Smooth muscle cell (in vitro differentiated cells): ENCODE results near the gene OBP2A. TPM values are rescaled to one million over a fixed set of nuclear protein-coding genes. Genes with fewer than 3 reads are reported as not detected.
"Not testable (repeated sequence)": the region's sequence is repeated elsewhere in the genome, so short reads cannot be mapped to it uniquely, and the experiment has no call there.

ENCODE experiments used
- DNase-seq: peaks from one replicate; lab custom pipeline; 2025; ENCODE audit not compliant: unreplicated experiment; lab: John Stamatoyannopoulos, UW
- H2AFZ ChIP-seq: fragments of 200-600 bp; sonication (generic); 2 replicates; pipeline ENCODE4 v1.6.0; 2016; ENCODE audit warnings: antibody characterized with exemption, low read depth, mild to moderate bottlenecking
- H3F3A ChIP-seq: fragments of 200-600 bp; sonication (generic); 2 replicates; pipeline ENCODE4 v1.6.0; 2017; ENCODE audit warnings: antibody characterized with exemption, low read depth
- H3K27ac ChIP-seq: fragments of 200-600 bp; sonication (generic); 2 replicates; pipeline ENCODE4 v1.5.1; 2016; ENCODE audit warnings: low read depth, mild to moderate bottlenecking
- H3K27me3 ChIP-seq: fragments of 200-600 bp; sonication (generic); 2 replicates; pipeline ENCODE4 v1.6.1; 2016; ENCODE audit warnings: low read depth, mild to moderate bottlenecking
- H3K36me3 ChIP-seq: fragments of 200-600 bp; sonication (generic); 2 replicates; pipeline ENCODE4 v1.5.1; 2016; ENCODE audit warnings: low read depth
- H3K4me1 ChIP-seq: fragments of 200-600 bp; sonication (generic); 2 replicates; pipeline ENCODE4 v1.5.1; 2016; ENCODE audit warnings: low read depth
- H3K4me2 ChIP-seq: fragments of 200-600 bp; sonication (generic); 2 replicates; pipeline ENCODE4 v1.6.0; 2016; ENCODE audit warnings: mild to moderate bottlenecking
- H3K4me3 ChIP-seq: fragments of 200-600 bp; sonication (generic); 2 replicates; pipeline ENCODE4 v1.5.1; 2016; ENCODE audit warnings: mild to moderate bottlenecking
- H3K79me2 ChIP-seq: fragments of 200-600 bp; sonication (generic); 2 replicates; pipeline ENCODE4 v1.6.0; 2016; ENCODE audit warnings: low read depth, mild to moderate bottlenecking
- H3K9ac ChIP-seq: fragments of 200-600 bp; sonication (generic); 2 replicates; pipeline ENCODE4 v1.6.0; 2016; ENCODE audit warnings: low read depth
- H3K9me3 ChIP-seq: fragments of 200-600 bp; sonication (generic); replicated peaks from 2 replicates; pipeline ENCODE4 v1.5.1; 2016; ENCODE audit warnings: low read depth
- H4K20me1 ChIP-seq: fragments of 200-600 bp; sonication (generic); 2 replicates; pipeline ENCODE4 v1.6.0; 2016; ENCODE audit warnings: low read depth
- CTCF ChIP-seq: fragments of 200-600 bp; sonication (generic); IDR thresholded peaks from 2 replicates; pipeline ENCODE4 v1.5.1; 2017; ENCODE audit warnings: borderline replicate concordance, mild to moderate bottlenecking, antibody characterized with exemption; ENCODE audit not compliant: insufficient read depth, poor library complexity, severe bottlenecking
- WGBS: methylation state at CpG from one replicate; pipeline ENCODE4 v1.1.7; 2016; ENCODE audit warnings: low lambda C conversion rate; 5-methylcytosine and 5-hydroxymethylcytosine counted together
- polyA plus RNA-seq: library from polyadenylated mRNA; unstranded; fragments of >200 nt; fragmentation: Nextera tagmentation; extraction: Ambion mirVana; gene quantifications from 2 replicates; pipeline ENCODE4 v1.2.1, GENCODE V29; 2016
- total RNA-seq: library from RNA; depleted of rRNA; stranded (reverse); fragments of >200 nt; gene quantifications from 2 replicates; pipeline ENCODE4 v1.2.3, GENCODE V29; 2014

Gene OBP2A, protein sequence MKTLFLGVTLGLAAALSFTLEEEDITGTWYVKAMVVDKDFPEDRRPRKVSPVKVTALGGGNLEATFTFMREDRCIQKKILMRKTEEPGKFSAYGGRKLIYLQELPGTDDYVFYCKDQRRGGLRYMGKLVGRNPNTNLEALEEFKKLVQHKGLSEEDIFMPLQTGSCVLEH
- total RNA-seq (not detected in 2 replicates), polyA plus RNA-seq (0.61 TPM in 1 of 2 replicates, not detected in the other)

DNA sequence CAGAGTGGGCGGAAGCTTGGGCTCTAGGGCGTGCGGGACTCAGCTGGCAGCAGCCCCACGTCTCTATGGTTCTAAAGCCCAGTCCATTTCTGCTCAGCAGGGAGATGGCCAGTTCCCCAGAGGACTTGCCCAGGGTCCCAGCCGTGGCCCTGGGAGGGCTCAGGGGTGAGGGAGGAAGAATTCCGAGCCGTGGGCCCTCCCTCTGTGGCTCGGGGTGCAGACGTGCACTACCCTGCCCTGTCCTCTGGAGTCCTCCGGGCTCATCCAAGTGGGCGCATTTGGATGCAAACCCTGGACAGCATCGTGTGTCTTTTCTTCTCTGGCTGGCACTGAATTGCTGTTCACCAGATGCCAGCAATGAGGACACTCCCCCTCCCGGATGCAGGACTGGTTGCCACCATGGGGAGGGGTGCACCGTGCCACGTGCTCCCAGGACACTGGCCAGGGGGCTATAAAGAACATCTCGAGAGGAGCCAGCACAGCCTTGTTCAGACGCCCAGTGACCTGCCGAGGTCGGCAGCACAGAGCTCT lies at the start of gene OBP2A:
TSS of gene OBP2A (plus strand) at position 481 of the 531 bp plus-strand sequence. CDS start 55 bp downstream, outside the sequence.
- not testable (repeated sequence) for H3F3A ChIP-seq, H3K27me3 ChIP-seq, H3K36me3 ChIP-seq, H3K4me3 ChIP-seq, H2AFZ ChIP-seq, H3K9me3 ChIP-seq, H3K9ac ChIP-seq, H4K20me1 ChIP-seq, H3K79me2 ChIP-seq, H3K4me2 ChIP-seq, DNase-seq, H3K27ac ChIP-seq, H3K4me1 ChIP-seq
- 91% methylated on average over 14 of the region's 19 CpGs for WGBS

DNA sequence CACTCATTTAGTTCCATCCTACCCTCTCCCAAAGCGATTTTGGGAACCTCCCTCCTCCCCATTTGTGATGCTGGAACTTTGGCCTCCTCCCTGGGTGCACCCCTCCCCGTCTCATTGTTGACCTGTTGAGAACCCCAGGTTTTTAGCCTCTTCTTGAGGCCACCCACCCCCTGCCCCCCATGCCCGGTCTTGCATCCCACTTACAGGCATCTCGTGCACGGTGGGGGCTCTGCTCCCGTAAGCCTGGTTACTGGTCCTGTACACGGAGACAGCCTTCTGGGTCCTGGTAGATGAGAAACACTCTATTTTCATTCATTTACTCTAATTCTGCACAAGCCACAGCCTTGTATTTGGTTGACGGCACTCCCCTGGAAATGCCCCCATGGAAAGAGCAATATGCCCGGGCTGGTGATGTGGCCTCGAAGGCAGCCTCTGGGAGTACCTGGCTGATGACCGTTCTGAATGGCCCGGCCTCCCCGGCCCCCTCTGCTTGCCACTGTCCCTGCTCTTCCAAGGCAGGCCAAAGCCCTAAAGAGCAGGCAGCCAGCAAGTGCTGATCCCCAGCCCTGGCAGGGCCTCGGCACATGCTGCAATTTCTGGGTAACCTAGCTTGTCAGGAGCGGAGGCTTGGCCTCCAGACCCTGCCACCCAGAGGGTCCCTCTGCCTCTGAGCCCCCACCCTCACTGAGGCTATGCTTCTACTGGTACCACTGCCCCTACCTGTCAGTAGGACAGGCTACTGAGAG lies 47.4 kb upstream of the OBP2A start:
- Histone ChIP-seq H3K9me3 (no peaks in the 10 kb centered on the region), H3K4me1 (peaks cover 11% of the 10 kb centered on the region), H3K27ac (no peak overlapping the region), H3K4me3 (no peak overlapping the region), H3K9ac (no peak overlapping the region), H3K79me2 (peaks cover 18% of the 10 kb centered on the region), H3K36me3 (no peaks in the 10 kb centered on the region), H4K20me1 (peaks cover 15% of the 10 kb centered on the region), H3K27me3 (no peaks in the 10 kb centered on the region), H3F3A (peaks cover 3% of the 10 kb centered on the region), H3K4me2 (peak overlapping the region; percentile 98), H2AFZ (no peak overlapping the region)
- WGBS: 93% methylated on average over 15 of the region's 15 CpGs
- DNase-seq: no peak
- no peak for TF ChIP-seq CTCF

GRCh38 chr9:135499326-135500070 lies 46.4 kb upstream of the OBP2A start:
- no peak overlapping the region for H3K27ac ChIP-seq
- WGBS: 1% methylated on average over 52 of the region's 58 CpGs
- peak overlapping the region; percentile 98 for H2AFZ ChIP-seq
- peak overlapping the region; percentile 36 for H3K9ac ChIP-seq
- peak overlapping the region; percentile 98 for H3K4me2 ChIP-seq
- peaks cover 3% of the 10 kb centered on the region for H3F3A ChIP-seq
- no peaks in the 10 kb centered on the region for H3K9me3 ChIP-seq
- no peaks in the 10 kb centered on the region for H3K27me3 ChIP-seq
- peaks cover 15% of the 10 kb centered on the region for H4K20me1 ChIP-seq
- H3K4me3 ChIP-seq: peak overlapping the region; percentile 94
- peaks cover 18% of the 10 kb centered on the region for H3K79me2 ChIP-seq
- no peak for TF ChIP-seq CTCF
- peaks cover 11% of the 10 kb centered on the region for H3K4me1 ChIP-seq
- H3K36me3 ChIP-seq: no peaks in the 10 kb centered on the region
- DNase-seq: peak; percentile 85

DNA sequence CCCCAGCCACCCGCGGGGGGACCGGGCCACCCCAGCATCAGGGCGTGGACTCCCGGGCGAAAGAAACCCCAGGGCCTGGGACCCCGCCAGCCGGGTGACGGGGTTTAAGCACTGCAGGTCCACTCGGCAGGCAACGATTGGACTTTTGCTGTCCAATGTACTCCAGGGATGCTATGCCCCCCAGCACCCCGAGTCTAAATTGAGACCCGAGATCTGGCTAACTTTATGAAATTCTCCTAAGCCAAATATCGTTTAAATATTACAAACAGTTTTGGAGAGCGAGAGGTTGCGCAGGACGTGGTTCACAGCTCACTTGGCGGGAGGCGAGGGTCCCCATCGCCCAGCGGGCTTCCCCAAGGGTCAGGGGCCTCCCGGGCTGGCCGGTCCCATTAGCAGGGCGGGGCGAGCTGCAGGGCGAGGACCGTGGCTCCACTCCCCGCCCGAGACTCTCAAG lies 45.8 kb upstream of the OBP2A start:
- no peaks in the 10 kb centered on the region for H3K36me3 ChIP-seq
- H3K27ac ChIP-seq: no peak overlapping the region
- H4K20me1 ChIP-seq: peaks cover 19% of the 10 kb centered on the region
- H3F3A ChIP-seq: peaks cover 3% of the 10 kb centered on the region
- peaks cover 18% of the 10 kb centered on the region for H3K79me2 ChIP-seq
- WGBS: 4% methylated on average over 24 of the region's 29 CpGs
- no peaks in the 10 kb centered on the region for H3K9me3 ChIP-seq
- H3K4me2 ChIP-seq: peak overlapping the region; percentile 98
- H3K4me1 ChIP-seq: peaks cover 11% of the 10 kb centered on the region
- H2AFZ ChIP-seq: peak overlapping the region; percentile 98
- peak overlapping the region; percentile 36 for H3K9ac ChIP-seq
- DNase-seq: peak; percentile 85
- no peaks in the 10 kb centered on the region for H3K27me3 ChIP-seq
- H3K4me3 ChIP-seq: peak overlapping the region; percentile 94
- no peak for TF ChIP-seq CTCF
